Measurements from ENCODE around the gene FAM174B.

The FAM174B gene

GRCh38 chr15:92665100-92665555 is 9.6 kb upstream of the FAM174B start:
- Histone ChIP-seq H3K4me3 (replicated peaks; ENCODE audit: low read depth, low read length) (no peak overlapping the region), H3K27me3 (replicated peaks; ENCODE audit: control insufficient read depth, insufficient read depth, low read length) (no peaks in the 10 kb centered on the region), H3K36me3 (ENCODE audit: control insufficient read depth, insufficient read depth, low read length) (no peaks in the 10 kb centered on the region)
- no peak for TF ChIP-seq CTCF (IDR thresholded peaks at IDR 0.05; ENCODE audit: insufficient read depth, low read length, poor library complexity, severe bottlenecking)
- no peak for DNase-seq (ENCODE audit: extremely low read depth, insufficient read length)

GRCh38 chr15:92664178-92664900 is 8.8 kb upstream of the FAM174B start:
- DNase-seq (ENCODE audit: extremely low read depth, insufficient read length), result no peak
- Histone ChIP-seq H3K27me3 (replicated peaks; ENCODE audit: control insufficient read depth, insufficient read depth, low read length) (no peaks in the 10 kb centered on the region), H3K36me3 (ENCODE audit: control insufficient read depth, insufficient read depth, low read length) (no peaks in the 10 kb centered on the region), H3K4me3 (replicated peaks; ENCODE audit: low read depth, low read length) (no peak overlapping the region)
- TF ChIP-seq CTCF (IDR thresholded peaks at IDR 0.05; ENCODE audit: insufficient read depth, low read length, poor library complexity, severe bottlenecking), result no peak

GRCh38 chr15:92663250-92663951 is 7.8 kb upstream of the FAM174B start:
- no peak for TF ChIP-seq CTCF (IDR thresholded peaks at IDR 0.05; ENCODE audit: insufficient read depth, low read length, poor library complexity, severe bottlenecking)
- no peaks in the 10 kb centered on the region for H3K27me3 ChIP-seq (replicated peaks; ENCODE audit: control insufficient read depth, insufficient read depth, low read length)
- DNase-seq (ENCODE audit: extremely low read depth, insufficient read length), result peak; percentile 60
- no peaks in the 10 kb centered on the region for H3K36me3 ChIP-seq (ENCODE audit: control insufficient read depth, insufficient read depth, low read length)
- no peak overlapping the region for H3K4me3 ChIP-seq (replicated peaks; ENCODE audit: low read depth, low read length)

GRCh38 chr15:92662762-92663161 is 7.2 kb upstream of the FAM174B start:
- no peak overlapping the region for H3K4me3 ChIP-seq (replicated peaks; ENCODE audit: low read depth, low read length)
- no peak for TF ChIP-seq CTCF (IDR thresholded peaks at IDR 0.05; ENCODE audit: insufficient read depth, low read length, poor library complexity, severe bottlenecking)
- H3K27me3 ChIP-seq (replicated peaks; ENCODE audit: control insufficient read depth, insufficient read depth, low read length), result no peaks in the 10 kb centered on the region
- H3K36me3 ChIP-seq (ENCODE audit: control insufficient read depth, insufficient read depth, low read length), result no peaks in the 10 kb centered on the region
- no peak for DNase-seq (ENCODE audit: extremely low read depth, insufficient read length)

GRCh38 chr15:92661956-92662355 is 6.4 kb upstream of the FAM174B start:
- no peak for TF ChIP-seq CTCF (IDR thresholded peaks at IDR 0.05; ENCODE audit: insufficient read depth, low read length, poor library complexity, severe bottlenecking)
- Histone ChIP-seq H3K36me3 (ENCODE audit: control insufficient read depth, insufficient read depth, low read length) (no peaks in the 10 kb centered on the region), H3K27me3 (replicated peaks; ENCODE audit: control insufficient read depth, insufficient read depth, low read length) (no peaks in the 10 kb centered on the region), H3K4me3 (replicated peaks; ENCODE audit: low read depth, low read length) (no peak overlapping the region)
- no peak for DNase-seq (ENCODE audit: extremely low read depth, insufficient read length)
